AG04449 (cell line): Measurements from ENCODE around the gene MDFI.

ENCODE experiments used
- CTCF ChIA-PET: fragments of 350-600 bp; formaldehyde crosslinking; extraction: SDS; loops from one replicate; lab custom pipeline; 2021; ENCODE audit warnings: antibody characterized with exemption; lab: Yijun Ruan, JAX
- POLR2A ChIA-PET: fragments of 400-600, 350-600 bp; formaldehyde crosslinking; extraction: SDS; loops from one replicate; lab custom pipeline; 2020; ENCODE audit warnings: antibody characterized with exemption, inconsistent platforms; lab: Yijun Ruan, JAX
- DNase-seq: peaks from one replicate; pipeline ENCODE4 v3.0.0-alpha.2; 2010; ENCODE audit warnings: low read depth, low spot score
- H3K4me3 ChIP-seq: 2 replicates; pipeline ENCODE4 v1.5.1; 2011; ENCODE audit warnings: low read depth, mild to moderate bottlenecking, control low read depth, low read length
- CTCF ChIP-seq: IDR thresholded peaks from one replicate; pipeline ENCODE4 v1.5.1; 2011; ENCODE audit warnings: mild to moderate bottlenecking, moderate library complexity, low read length, control low read depth, inconsistent platforms; ENCODE audit not compliant: insufficient read depth; ENCODE audit errors: missing control alignments

MDFI gene

GRCh38 chr6:41651962-41652657 is 13.8 kb downstream of the MDFI start:
- ChIA-PET POLR2A (no interaction called here), CTCF (interaction anchor here (1.1 to 2.5 kb wide), 3 partner anchors 33 to 284 kb away, joined by 3 to 8 read pairs (median 6); no protein-coding TSS in a partner anchor)
- no peak for DNase-seq
- no peak overlapping the region for H3K4me3 ChIP-seq
- no peak for TF ChIP-seq CTCF

GRCh38 chr6:41652866-41653652 is 14.8 kb downstream of the MDFI start:
- no peak for DNase-seq
- ChIA-PET CTCF (interaction anchor here (1.3 to 2.5 kb wide), 2 partner anchors 50 to 285 kb away, joined by 3 to 8 read pairs; no protein-coding TSS in a partner anchor), POLR2A (no interaction called here)
- H3K4me3 ChIP-seq = no peak overlapping the region
- no peak for TF ChIP-seq CTCF

- TF ChIP-seq CTCF = no peak
- CTCF ChIA-PET = interaction anchor here (1.3 kb wide), 1 partner anchor 51 kb away, joined by 3 read pairs; no protein-coding TSS in a partner anchor
- DNase-seq = no peak
- no peak overlapping the region for H3K4me3 ChIP-seq
- POLR2A ChIA-PET = no interaction called here
Observed at GRCh38 chr6:41653691-41654090, 15.4 kb downstream of the MDFI start.

- no peak for DNase-seq
- TF ChIP-seq CTCF = no peak
- POLR2A ChIA-PET = interaction anchor here (0.6 kb wide), 1 partner anchor 233 kb away, joined by 4 read pairs; no protein-coding TSS in a partner anchor
- CTCF ChIA-PET = interaction anchor here (0.6 to 3.2 kb wide), 2 partner anchors 229 to 286 kb away, joined by 3 to 17 read pairs; no protein-coding TSS in a partner anchor
- no peak overlapping the region for H3K4me3 ChIP-seq
Observed at GRCh38 chr6:41654151-41654697, 16.0 kb downstream of the MDFI start.

- ChIA-PET POLR2A (interaction anchor here (0.6 kb wide), 1 partner anchor 234 kb away, joined by 4 read pairs; no protein-coding TSS in a partner anchor), CTCF (interaction anchor here (0.6 to 3.2 kb wide), 2 partner anchors 230 to 287 kb away, joined by 3 to 17 read pairs; no protein-coding TSS in a partner anchor)
- TF ChIP-seq CTCF = no peak
- H3K4me3 ChIP-seq = no peak overlapping the region
- no peak for DNase-seq
Observed at GRCh38 chr6:41654698-41655151, 16.5 kb downstream of the MDFI start.
